ENCODE measurements around the gene DALRD3. TPM values are rescaled to one million over a fixed set of nuclear protein-coding genes. Genes with fewer than 3 reads are reported as not detected.

The DALRD3 gene
- total and polyA plus RNA-seq, 4 donors, result 7.9 to 10.6 (median 9.3) TPM

DNA sequence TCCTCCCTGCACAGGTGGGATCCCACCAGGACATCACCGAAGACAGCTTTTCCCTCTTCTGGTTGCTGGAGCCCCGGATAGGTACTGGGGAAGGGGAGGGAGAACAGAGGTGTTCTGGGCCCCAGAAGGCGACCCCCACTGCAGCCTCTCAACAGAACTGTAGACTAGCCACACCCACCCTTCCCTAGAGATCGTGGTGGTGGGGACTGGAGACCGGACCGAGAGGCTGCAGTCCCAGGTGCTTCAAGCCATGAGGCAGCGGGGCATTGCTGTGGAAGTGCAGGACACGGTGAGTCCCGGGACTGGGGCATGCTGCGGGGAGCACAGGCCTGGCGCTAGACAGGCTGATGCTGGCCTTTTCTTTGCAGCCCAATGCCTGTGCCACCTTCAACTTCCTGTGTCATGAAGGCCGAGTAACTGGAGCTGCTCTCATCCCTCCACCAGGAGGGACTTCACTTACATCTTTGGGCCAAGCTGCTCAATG, 4.3 kb upstream of the DALRD3 start:
- Histone ChIP-seq H3K4me1 (ENCODE audit: control insufficient read depth in 4 of 4, insufficient read depth in 4 of 4, low read length in 3 of 4) (peaks cover 13 to 45% (median 35%) of the 10 kb centered on the region in 4 donors), H3K27ac (ENCODE audit: low read depth in 1 of 2, low read length in 2 of 2) (peak overlapping the region; percentile 97 to 99), H3K9ac (ENCODE audit: low read depth in 1 of 2, low read length in 2 of 2) (peak overlapping the region; percentile 86 to 96), H3K9me3 (ENCODE audit: control insufficient read depth in 4 of 4, low read length in 3 of 4) (no peaks in the 10 kb centered on the region), H3K36me3 (ENCODE audit: control insufficient read depth in 4 of 4, insufficient read depth in 3 of 4, low read depth in 1 of 4, low read length in 3 of 4) (peaks cover 0 to 32% (median 21%) of the 10 kb centered on the region in 4 donors), H3K4me3 (ENCODE audit: low read depth in 1 of 3, low read length in 3 of 3) (peak overlapping the region; percentile 70 to 95 (median 85)), H3K27me3 (ENCODE audit: control insufficient read depth in 4 of 4, insufficient read depth in 4 of 4, low read length in 3 of 4) (no peaks in the 10 kb centered on the region)
- TF ChIP-seq JUND (IDR thresholded peaks at IDR 0.05) (no peak), SP1 (IDR thresholded peaks at IDR 0.05) (no peak), YY1 (IDR thresholded peaks at IDR 0.05) (no peak), FOXA1 (IDR thresholded peaks at IDR 0.05) (no peak), HNF4A (conservative IDR thresholded peaks at IDR 0.05) (no peak), FOXA2 (IDR thresholded peaks at IDR 0.05) (no peak), EGR1 (IDR thresholded peaks at IDR 0.05; ENCODE audit: low read depth in 2 of 2) (no peak), HNF4G (IDR thresholded peaks at IDR 0.05) (no peak), RXRA (IDR thresholded peaks at IDR 0.05) (no peak), TAF1 (conservative IDR thresholded peaks at IDR 0.05) (no peak)
- TF ChIP-seq, protein P1, sequence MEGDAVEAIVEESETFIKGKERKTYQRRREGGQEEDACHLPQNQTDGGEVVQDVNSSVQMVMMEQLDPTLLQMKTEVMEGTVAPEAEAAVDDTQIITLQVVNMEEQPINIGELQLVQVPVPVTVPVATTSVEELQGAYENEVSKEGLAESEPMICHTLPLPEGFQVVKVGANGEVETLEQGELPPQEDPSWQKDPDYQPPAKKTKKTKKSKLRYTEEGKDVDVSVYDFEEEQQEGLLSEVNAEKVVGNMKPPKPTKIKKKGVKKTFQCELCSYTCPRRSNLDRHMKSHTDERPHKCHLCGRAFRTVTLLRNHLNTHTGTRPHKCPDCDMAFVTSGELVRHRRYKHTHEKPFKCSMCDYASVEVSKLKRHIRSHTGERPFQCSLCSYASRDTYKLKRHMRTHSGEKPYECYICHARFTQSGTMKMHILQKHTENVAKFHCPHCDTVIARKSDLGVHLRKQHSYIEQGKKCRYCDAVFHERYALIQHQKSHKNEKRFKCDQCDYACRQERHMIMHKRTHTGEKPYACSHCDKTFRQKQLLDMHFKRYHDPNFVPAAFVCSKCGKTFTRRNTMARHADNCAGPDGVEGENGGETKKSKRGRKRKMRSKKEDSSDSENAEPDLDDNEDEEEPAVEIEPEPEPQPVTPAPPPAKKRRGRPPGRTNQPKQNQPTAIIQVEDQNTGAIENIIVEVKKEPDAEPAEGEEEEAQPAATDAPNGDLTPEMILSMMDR (IDR thresholded peaks at IDR 0.05; ENCODE audit: low read depth, low read length, missing input control), result no peak
- TF ChIP-seq, protein P2, sequence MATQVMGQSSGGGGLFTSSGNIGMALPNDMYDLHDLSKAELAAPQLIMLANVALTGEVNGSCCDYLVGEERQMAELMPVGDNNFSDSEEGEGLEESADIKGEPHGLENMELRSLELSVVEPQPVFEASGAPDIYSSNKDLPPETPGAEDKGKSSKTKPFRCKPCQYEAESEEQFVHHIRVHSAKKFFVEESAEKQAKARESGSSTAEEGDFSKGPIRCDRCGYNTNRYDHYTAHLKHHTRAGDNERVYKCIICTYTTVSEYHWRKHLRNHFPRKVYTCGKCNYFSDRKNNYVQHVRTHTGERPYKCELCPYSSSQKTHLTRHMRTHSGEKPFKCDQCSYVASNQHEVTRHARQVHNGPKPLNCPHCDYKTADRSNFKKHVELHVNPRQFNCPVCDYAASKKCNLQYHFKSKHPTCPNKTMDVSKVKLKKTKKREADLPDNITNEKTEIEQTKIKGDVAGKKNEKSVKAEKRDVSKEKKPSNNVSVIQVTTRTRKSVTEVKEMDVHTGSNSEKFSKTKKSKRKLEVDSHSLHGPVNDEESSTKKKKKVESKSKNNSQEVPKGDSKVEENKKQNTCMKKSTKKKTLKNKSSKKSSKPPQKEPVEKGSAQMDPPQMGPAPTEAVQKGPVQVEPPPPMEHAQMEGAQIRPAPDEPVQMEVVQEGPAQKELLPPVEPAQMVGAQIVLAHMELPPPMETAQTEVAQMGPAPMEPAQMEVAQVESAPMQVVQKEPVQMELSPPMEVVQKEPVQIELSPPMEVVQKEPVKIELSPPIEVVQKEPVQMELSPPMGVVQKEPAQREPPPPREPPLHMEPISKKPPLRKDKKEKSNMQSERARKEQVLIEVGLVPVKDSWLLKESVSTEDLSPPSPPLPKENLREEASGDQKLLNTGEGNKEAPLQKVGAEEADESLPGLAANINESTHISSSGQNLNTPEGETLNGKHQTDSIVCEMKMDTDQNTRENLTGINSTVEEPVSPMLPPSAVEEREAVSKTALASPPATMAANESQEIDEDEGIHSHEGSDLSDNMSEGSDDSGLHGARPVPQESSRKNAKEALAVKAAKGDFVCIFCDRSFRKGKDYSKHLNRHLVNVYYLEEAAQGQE (IDR thresholded peaks at IDR 0.05), result no peak
- TF ChIP-seq, protein P3, sequence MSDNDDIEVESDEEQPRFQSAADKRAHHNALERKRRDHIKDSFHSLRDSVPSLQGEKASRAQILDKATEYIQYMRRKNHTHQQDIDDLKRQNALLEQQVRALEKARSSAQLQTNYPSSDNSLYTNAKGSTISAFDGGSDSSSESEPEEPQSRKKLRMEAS (IDR thresholded peaks at IDR 0.05), result no peak
- TF ChIP-seq, protein P4, sequence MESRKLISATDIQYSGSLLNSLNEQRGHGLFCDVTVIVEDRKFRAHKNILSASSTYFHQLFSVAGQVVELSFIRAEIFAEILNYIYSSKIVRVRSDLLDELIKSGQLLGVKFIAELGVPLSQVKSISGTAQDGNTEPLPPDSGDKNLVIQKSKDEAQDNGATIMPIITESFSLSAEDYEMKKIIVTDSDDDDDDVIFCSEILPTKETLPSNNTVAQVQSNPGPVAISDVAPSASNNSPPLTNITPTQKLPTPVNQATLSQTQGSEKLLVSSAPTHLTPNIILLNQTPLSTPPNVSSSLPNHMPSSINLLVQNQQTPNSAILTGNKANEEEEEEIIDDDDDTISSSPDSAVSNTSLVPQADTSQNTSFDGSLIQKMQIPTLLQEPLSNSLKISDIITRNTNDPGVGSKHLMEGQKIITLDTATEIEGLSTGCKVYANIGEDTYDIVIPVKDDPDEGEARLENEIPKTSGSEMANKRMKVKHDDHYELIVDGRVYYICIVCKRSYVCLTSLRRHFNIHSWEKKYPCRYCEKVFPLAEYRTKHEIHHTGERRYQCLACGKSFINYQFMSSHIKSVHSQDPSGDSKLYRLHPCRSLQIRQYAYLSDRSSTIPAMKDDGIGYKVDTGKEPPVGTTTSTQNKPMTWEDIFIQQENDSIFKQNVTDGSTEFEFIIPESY (IDR thresholded peaks at IDR 0.05), result no peak
- DNase-seq (ENCODE audit: low spot score), result no peak
- 32% methylated on average over 12 of the region's 12 CpGs for WGBS

Measured in liver (tissue), 9 donors.